GM18519 (cell line): ENCODE data around the gene IL22.

Source experiments
- ATAC-seq: cut with Tn5 transposase; IDR thresholded peaks from one replicate; pipeline ENCODE4 v1.9.1; 2021; ENCODE audit warnings: mild to moderate bottlenecking, moderate library complexity; ENCODE audit not compliant: unreplicated experiment, low FRiP score

The IL22 gene

GRCh38 chr12:68253504-68253903, at the start of gene IL22:
Gene IL22 (minus strand): TSS chr12:68253604. CDS start chr12:68253448, 156 bp downstream.
- ATAC-seq: no peak

DNA sequence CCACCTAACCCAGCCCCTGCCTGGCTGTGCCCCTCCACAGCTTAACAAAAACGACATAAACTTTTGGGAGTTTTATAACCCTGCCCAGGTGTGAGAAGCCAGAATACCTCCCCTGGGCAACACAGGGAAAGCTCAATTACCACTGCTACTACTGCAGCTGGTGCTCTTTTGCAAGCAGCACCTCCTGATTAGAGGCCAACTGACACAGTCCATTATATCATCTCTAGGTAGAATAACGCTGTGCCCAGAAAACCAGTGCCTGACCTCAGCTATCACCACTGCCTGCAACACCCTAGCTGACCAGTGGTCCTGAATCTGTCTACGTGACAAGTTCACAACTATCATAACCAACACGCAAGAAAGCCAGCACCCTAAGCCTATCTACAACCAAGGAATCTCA, 44.5 kb upstream of the IL22 start:
- no peak for ATAC-seq

DNA sequence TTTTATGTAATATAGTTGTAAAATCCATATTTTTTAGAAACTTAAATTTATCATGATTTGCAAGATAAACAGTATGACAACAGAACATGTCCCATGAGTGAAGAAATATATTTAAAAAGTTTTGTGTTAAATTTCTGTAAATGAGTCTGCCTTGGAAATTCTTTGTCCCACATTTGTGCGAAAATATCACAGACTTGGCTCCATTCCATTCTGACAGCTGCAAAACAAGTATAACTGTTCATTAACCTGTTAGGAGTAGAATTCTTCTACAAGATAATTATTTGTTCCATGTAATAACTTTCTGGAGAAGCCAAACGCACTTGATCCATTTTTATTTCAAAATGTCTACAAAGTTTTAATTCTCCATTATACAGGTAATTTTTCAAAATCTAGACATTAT, 40.8 kb upstream of the IL22 start:
- ATAC-seq: no peak

DNA sequence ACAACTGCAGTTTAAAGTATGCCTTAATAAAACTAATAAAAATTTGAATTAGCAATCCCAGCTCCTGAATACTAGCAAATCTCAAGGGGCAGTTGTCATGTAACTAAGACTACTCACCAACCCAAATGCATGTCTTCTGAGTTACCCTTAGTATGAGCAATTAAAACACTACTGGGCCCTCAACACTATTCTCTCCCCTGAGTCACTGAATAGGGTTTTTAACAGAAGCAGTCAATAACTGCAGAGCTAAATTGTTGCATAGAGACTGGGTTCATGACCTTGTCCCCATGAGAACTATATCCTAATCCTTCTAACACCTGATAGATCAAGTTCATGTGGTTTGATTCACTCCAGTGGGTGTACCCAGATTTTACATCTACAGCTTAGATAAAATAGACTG, 39.9 kb upstream of the IL22 start:
- no peak for ATAC-seq

DNA sequence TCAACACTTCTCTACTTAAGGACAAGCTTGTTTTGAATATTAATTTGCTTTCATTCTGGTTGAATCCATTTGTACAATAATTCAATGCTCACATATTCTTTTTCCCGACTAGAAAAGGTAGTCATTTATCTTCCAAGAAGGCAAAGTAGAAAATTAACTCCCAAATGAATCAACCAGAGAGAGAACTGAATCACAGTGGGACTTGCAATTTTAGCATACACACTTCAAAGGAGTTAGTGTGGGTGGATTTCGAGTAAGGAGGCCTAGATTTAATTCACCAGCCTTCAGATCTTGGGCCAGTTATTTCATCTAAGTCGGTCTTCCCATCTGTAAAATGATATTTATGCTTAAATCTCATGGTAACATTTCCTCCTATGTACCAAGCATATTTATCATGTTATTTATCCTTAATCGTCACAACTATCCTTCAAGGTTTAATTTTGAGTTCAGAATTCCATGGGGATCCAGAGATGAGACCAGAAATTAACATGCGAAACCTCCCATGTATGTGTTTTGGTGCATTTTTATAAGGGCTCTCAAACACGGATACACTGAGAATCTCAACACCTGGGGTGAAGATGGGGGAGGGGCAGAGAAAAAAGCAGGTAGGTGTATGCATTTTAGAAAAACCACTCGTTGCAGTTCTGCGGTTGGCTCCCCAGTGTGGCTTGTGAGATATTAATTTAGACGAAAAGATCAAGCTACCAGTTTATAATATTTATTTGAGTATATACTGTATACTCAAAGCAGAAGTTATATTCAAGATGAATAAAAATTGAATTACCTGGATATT, 38.9 kb upstream of the IL22 start:
- ATAC-seq: no peak

DNA sequence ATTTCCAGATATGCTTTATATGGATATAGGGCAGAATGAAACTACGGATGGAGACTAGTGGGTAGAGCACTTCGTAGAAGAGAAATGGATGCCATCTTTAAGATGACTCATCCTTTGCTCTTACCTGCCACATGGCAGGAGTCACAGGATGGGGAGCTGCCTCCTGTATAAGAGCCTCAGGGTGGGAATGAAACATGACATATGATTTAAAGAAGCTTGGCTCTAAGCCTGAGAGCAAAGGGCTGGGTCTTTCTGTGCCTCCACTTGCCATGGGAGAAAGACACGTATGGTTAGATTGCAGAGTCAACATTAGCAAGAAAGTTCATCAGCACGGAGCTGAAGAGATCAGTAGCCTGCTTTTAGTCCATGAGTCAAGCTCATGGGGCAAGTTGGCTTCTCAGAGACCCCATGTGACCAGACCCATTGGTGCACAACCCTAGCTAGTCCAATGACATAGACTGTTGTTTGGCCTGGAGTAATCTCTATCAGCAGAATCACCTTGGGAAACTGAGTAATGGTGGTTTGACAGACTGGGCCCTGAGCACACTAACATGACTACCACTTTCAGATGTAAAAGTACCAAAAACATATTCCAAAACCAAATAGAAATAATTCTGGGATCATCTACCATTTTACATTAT, 38.1 kb upstream of the IL22 start:
- ATAC-seq: no peak

- peak; percentile 99 for ATAC-seq
Measured at GRCh38 chr12:68290126-68290525, 36.7 kb upstream of the IL22 start.

DNA sequence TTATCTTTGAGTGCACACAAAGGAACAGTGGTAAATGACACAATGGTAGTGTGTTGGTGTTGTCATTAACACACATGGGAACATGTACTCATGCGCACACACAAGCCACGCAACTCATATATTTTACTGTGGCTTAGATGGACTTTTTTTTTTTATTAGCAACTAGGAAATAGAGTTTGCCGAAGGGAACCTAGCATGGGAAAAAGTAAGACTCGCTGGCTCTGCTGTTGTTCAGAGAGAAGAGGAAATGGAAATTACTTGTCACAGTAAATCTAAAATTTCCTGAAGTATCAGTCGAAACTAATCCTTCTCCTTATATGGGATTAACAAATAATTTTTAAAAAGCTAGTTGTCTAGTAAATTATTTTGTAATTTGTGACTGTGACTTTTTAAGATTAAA, 33.7 kb upstream of the IL22 start:
- no peak for ATAC-seq

DNA sequence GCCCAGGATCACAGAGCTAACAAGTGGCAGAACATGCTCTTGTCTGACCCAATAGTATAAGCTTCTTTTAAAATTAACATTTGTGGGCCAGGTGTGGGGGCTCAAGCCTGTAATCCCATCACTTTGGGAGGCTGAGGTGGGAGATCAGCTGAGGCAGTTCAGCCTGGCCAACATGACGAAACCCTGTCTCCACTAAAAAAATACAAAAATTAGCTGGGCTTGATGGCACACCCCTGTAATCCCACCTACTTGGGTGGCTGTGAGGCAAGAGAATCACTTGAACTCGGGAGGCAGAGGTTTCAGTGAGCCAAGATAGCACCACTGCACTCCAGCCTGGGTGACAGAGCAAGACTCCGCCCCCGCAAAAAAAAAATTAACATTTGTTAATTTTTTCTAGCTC, 33.0 kb upstream of the IL22 start:
- no peak for ATAC-seq

GRCh38 chr12:68285541-68285940, 32.1 kb upstream of the IL22 start:
- ATAC-seq: no peak

- ATAC-seq: no peak
Measured at GRCh38 chr12:68281322-68282077, 28.1 kb upstream of the IL22 start.

GRCh38 chr12:68280240-68280639, 26.8 kb upstream of the IL22 start:
- no peak for ATAC-seq

DNA sequence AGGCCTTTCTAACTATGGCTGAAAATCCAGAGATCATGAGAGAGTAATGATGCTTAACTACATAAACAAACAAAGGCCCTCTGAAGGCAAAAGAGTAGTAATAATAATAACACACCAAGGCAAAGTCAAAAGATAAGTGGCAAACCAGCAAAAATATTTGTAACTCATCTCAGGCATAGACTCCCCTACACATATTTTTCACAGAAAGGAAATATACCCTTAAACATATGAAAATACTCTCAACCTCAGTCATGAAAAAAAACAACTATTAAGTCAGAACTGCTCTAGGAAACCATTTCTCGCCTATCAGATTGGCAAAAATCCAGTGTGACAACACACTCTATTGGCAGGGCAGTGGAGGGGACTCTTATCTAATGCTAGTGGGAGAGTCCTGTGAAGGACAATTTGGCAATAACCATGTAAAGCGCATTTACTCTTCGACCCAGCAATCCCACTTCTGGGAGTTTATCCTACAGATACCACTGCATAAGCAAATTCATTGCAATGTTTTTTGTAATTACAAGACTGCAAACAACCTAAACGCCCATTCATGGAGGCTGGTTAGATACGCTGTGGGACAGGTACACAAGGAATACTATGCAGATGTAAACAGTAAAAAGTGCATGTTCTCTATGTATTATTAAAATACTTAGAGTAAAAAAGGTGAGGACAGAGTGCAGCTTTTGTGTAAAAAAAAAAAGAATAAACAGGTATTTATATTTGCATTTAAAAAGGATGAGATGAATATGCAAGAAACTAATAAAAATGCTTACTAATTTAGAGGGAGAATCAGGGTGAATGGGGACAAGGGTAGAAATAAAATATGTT, 26.0 kb upstream of the IL22 start:
- ATAC-seq: no peak

DNA sequence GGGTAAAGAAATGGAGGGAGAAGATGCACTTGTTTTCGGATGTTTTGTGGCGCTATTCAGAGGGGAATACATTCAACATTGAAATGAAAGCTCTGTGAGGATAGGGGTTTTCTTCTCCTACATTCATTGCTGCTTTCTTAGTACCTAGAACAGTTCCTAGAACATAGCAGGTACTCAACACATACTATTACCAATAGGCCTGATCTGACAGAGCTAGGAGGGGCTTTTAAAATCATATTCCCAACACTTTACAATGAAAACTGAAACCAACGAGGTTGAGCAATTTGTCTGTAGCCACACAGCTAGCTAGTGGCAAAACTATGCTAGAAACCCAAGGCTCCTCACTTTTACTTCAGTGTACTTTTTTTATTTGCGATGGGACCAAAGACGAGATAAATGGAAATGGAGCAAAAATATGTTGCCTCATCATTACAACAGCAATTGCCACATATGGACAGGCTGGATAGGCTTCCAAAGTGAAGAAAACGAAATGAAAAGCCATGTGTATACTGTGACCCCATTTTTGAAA, 23.1 kb upstream of the IL22 start:
- no peak for ATAC-seq

DNA sequence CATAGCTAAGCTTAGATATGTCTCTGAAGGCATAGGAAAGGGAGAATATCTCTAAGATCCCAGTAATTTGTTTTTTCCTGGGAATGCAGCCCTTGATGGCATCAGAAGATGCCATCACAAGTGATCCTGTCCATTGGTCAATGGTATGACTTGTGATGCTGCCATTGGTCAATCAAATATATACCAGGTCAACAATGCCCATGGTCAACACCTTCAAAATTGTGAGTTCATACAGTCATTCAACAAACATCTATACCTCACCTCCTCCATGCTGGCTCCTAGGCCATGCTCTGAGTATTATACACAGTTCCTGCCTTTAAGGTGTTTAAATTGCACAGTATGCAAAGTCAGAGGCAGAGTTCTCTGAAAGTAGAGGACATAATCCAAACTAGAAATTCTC, 19.3 kb upstream of the IL22 start:
- no peak for ATAC-seq

DNA sequence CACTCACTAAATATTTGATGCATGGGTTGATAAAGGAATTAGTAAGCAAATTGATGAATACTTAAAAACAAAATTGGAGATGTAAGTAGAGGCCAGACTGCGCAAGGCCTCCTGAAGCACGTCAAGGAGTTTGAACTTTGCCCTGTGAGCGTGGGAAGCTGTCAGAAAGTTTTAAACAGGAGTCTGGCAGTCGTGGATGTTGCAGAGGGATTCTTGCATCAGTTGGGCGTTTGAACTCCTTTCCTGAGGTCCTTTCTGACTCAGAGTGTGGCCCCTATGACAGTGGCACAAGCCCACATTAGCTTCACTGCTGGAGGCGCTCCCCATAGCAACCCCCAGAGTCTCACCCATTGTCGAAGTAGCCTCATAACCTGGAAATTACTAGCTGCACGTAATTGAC, 17.9 kb upstream of the IL22 start:
- no peak for ATAC-seq

DNA sequence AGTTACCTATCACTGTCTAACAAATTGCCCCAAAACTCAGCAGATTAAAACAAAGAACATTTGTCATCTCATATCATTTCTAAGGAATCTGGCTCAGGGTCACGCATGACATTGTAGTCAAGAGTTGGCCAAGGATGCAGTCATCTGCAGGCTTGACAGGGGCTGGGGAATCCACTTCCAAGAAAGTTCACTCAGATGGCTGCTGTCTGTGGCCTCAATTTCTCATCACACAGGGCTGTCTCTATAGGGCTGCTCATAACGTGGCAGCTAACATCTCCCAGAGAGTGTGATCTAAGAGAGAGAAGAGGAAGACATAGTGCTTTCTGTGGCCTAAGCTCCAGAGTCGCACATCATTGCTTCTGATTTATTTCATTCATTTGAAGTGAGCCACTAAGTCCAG, 17.0 kb upstream of the IL22 start:
- no peak for ATAC-seq

- no peak for ATAC-seq
Measured at GRCh38 chr12:68269779-68270178, 16.4 kb upstream of the IL22 start.

GRCh38 chr12:68268967-68269366, 15.6 kb upstream of the IL22 start:
- no peak for ATAC-seq

- no peak for ATAC-seq
Measured at GRCh38 chr12:68267892-68268396, 14.5 kb upstream of the IL22 start.
